Brain microvascular endothelial cell (primary cell): ENCODE data around the gene UBASH3B.

ENCODE experiments used
- DNase-seq: peaks from one replicate; pipeline ENCODE4 v3.0.0-alpha.2; 2020
- H3K27ac ChIP-seq: fragments of 250-450 bp; sonication (Bioruptor Pico); 2 replicates; pipeline ENCODE4 v1.5.1; 2020; ENCODE audit warnings: mild to moderate bottlenecking, moderate library complexity
- H3K27me3 ChIP-seq: fragments of 250-450 bp; sonication (Bioruptor Pico); replicated peaks from 2 replicates; pipeline ENCODE4 v1.5.1; 2020; ENCODE audit warnings: mild to moderate bottlenecking
- H3K36me3 ChIP-seq: fragments of 250-450 bp; sonication (Bioruptor Pico); replicated peaks from 2 replicates; pipeline ENCODE4 v1.5.1; 2020; ENCODE audit warnings: mild to moderate bottlenecking
- H3K4me3 ChIP-seq: 2 replicates; pipeline ENCODE4 v1.5.1; 2011; ENCODE audit warnings: low read depth, mild to moderate bottlenecking, control low read depth, low read length, moderate library complexity
- in situ Hi-C: cut with HindIII; loops from 2 replicates; pipeline ENCODE4 v1.10.0; 2017; ENCODE audit warnings: low sequenced_read_pairs, low pct_ligation_motif_present
- TF ChIP-seq, protein P1 (sequence below): IDR thresholded peaks from 2 replicates; pipeline ENCODE4 v1.5.1; 2011; ENCODE audit warnings: low read depth, mild to moderate bottlenecking, moderate library complexity, low read length, control low read depth, inconsistent platforms; ENCODE audit errors: missing control alignments

Gene UBASH3B

DNA sequence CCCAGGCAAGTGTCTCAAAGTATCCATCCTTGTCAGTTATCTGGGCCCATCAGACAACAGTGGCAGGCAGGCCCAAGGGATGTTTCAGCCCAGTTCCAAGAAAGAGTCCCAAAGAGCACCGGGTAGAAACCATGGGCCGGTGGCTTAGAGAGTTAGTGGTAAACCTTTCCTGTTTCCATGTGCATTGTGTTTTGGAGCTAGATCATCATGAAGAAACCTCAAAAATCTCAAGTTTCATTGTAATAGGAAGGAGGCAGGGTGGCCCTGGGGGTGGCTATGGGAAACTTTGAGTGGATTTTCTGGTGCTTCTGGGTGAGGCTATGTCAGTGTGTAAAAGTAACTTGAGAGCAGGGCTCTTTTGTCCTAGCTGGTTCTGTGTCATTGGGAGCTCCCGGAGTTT is 68.1 kb downstream of the UBASH3B start:
- Histone ChIP-seq H3K4me3 (no peak overlapping the region), H3K27ac (peak overlapping the region; percentile 92), H3K36me3 (no peaks in the 10 kb centered on the region), H3K27me3 (no peaks in the 10 kb centered on the region)
- peak; percentile 51 for DNase-seq
- TF ChIP-seq, protein P1, sequence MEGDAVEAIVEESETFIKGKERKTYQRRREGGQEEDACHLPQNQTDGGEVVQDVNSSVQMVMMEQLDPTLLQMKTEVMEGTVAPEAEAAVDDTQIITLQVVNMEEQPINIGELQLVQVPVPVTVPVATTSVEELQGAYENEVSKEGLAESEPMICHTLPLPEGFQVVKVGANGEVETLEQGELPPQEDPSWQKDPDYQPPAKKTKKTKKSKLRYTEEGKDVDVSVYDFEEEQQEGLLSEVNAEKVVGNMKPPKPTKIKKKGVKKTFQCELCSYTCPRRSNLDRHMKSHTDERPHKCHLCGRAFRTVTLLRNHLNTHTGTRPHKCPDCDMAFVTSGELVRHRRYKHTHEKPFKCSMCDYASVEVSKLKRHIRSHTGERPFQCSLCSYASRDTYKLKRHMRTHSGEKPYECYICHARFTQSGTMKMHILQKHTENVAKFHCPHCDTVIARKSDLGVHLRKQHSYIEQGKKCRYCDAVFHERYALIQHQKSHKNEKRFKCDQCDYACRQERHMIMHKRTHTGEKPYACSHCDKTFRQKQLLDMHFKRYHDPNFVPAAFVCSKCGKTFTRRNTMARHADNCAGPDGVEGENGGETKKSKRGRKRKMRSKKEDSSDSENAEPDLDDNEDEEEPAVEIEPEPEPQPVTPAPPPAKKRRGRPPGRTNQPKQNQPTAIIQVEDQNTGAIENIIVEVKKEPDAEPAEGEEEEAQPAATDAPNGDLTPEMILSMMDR = no peak
- in situ Hi-C loops = no loop called here

DNA sequence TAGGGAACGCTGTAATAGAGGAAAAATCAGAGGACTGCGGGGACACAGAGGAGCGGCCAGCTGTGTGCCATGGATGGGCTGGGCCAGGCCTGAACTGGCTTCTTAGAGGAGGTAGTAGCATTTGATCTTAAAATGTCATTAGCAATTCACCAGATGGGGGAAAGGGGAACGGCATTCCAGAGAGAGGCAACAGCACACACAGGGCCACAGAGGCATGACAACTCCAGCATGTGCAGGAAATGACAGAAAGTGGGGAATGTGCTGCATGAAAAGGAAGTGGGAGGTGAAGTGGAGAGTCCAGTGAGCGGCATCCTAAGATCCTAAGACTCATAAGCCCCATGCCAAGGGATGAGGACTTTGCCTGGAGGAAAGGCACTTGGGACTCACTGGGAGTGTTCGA is 69.0 kb downstream of the UBASH3B start:
- H3K4me3 ChIP-seq = no peak overlapping the region
- no peaks in the 10 kb centered on the region for H3K27me3 ChIP-seq
- in situ Hi-C loops = no loop called here
- no peaks in the 10 kb centered on the region for H3K36me3 ChIP-seq
- H3K27ac ChIP-seq = peak overlapping the region; percentile 92
- TF ChIP-seq, protein P1 = no peak
- no peak for DNase-seq

GRCh38 chr11:122726028-122726427 is 70.5 kb downstream of the UBASH3B start:
- in situ Hi-C loops = loop anchor here (25.0 kb wide), 1 partner anchor 89 kb away; no protein-coding TSS in a partner anchor
- no peak for DNase-seq
- H3K27me3 ChIP-seq = no peaks in the 10 kb centered on the region
- H3K27ac ChIP-seq = no peak overlapping the region
- TF ChIP-seq, protein P1 = no peak
- no peak overlapping the region for H3K4me3 ChIP-seq
- no peaks in the 10 kb centered on the region for H3K36me3 ChIP-seq

GRCh38 chr11:122727101-122727929 is 71.8 kb downstream of the UBASH3B start:
- in situ Hi-C loops = loop anchor here (25.0 kb wide), 1 partner anchor 90 kb away; no protein-coding TSS in a partner anchor
- Histone ChIP-seq H3K27ac (no peak overlapping the region), H3K4me3 (no peak overlapping the region), H3K27me3 (no peaks in the 10 kb centered on the region), H3K36me3 (no peaks in the 10 kb centered on the region)
- no peak for DNase-seq
- TF ChIP-seq, protein P1 = no peak

- no peak overlapping the region for H3K4me3 ChIP-seq
- H3K27me3 ChIP-seq = no peaks in the 10 kb centered on the region
- TF ChIP-seq, protein P1 = no peak
- H3K27ac ChIP-seq = no peak overlapping the region
- no peak for DNase-seq
- H3K36me3 ChIP-seq = no peaks in the 10 kb centered on the region
- in situ Hi-C loops = loop anchor here (25.0 kb wide), 1 partner anchor 91 kb away; no protein-coding TSS in a partner anchor
These were observed 73.0 kb downstream of the UBASH3B start for GRCh38 chr11:122728561-122728960.
